K562 (cell line): ENCODE data around the gene HELLS. TPM values are rescaled to one million over a fixed set of nuclear protein-coding genes. Genes with fewer than 3 reads are reported as not detected.

Experiments
- ZNF41 ChIP-seq: fragments of 250-450 bp; sonication (Bioruptor Pico); conservative IDR thresholded peaks from 2 replicates; pipeline ENCODE4 v1.4.0; 2020; ENCODE audit warnings: mild to moderate bottlenecking
- polyA plus RNA-seq, 8 experiments: library from polyadenylated mRNA; depleted of rRNA in 4 of 8; stranded (reverse) in 5 of 8; unstranded in 3 of 8; fragments of >200 nt; fragmentation: Nextera tagmentation in 2 of 8; fragmentation: Illumina TruSeq in 1 of 8; extraction: Ambion mirVana in 2 of 8; extraction: Trizol in 1 of 8; gene quantifications; 2 replicates each; pipeline versions ENCODE4 v1.2.1 to v1.2.3, GENCODE V29; 2011 to 2014; ENCODE audit warnings: inconsistent platforms in 1 of 8, missing spikeins in 1 of 8
- total RNA-seq, 7 experiments: library from RNA; depleted of rRNA in 6 of 7; stranded (reverse); fragments of >200 nt in 6 of 7; fragmentation: Illumina TruSeq in 2 of 7; extraction: Trizol in 2 of 7; gene quantifications; 2 replicates each; pipeline versions ENCODE4 v1.2.1 to v1.2.3, GENCODE V29; 2011 to 2021; ENCODE audit warnings: low replicate concordance in 1 of 7
- TF ChIP-seq, protein P1 (sequence below), 3 experiments: IDR thresholded peaks in 2 of 3; conservative IDR thresholded peaks in 1 of 3; 2 replicates each; pipeline ENCODE4 v1.5.1; 2011 to 2012; ENCODE audit warnings: low read length in 3 of 3, mild to moderate bottlenecking in 3 of 3, control low read depth in 2 of 3, improper control_type of control experiment in 1 of 3, inconsistent platforms in 1 of 3, low read depth in 1 of 3, mixed read lengths in 1 of 3, moderate library complexity in 1 of 3; ENCODE audit not compliant: insufficient read depth in 2 of 3
- TF ChIP-seq, protein P2 (sequence below): fragments of 200-600 bp; sonication (generic); IDR thresholded peaks from one replicate; pipeline ENCODE4 v1.6.1; 2012; ENCODE audit warnings: mild to moderate bottlenecking, low read depth, low read length, inconsistent platforms
- TF ChIP-seq, protein P3 (sequence below): fragments of 250-450 bp; sonication (Bioruptor Pico); IDR thresholded peaks from 2 replicates; pipeline ENCODE4 v1.8.0; 2021; ENCODE audit warnings: borderline replicate concordance, mild to moderate bottlenecking, moderate library complexity; ENCODE audit not compliant: poor library complexity, severe bottlenecking

Gene HELLS
- total and polyA plus RNA-seq, 9 of the 15 experiments (the other 6 are each of a cell fraction or from before 2014, with no cell fraction given), result 8.8 to 52.1 (median 24.7) TPM

DNA sequence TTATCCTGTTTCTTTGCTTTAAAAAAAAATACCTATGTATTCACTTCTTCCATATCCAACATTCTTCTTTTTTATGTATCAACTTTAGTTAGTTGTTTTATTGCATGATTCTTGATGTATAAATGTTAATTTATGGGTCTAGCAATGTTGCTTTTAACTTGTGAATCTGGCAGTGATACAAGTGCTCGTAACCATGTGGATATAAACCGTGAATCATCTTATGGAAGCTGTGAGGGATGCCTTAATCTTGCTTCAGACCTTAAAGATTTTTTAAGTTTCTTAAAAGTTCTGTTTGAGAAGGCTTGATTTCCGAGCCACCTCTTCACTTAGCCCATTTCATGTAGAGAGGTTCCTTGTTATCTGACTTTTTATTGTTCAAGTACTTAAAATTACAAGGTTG lies 25.9 kb downstream of the HELLS start (continued):
- TF ChIP-seq, protein P1, sequence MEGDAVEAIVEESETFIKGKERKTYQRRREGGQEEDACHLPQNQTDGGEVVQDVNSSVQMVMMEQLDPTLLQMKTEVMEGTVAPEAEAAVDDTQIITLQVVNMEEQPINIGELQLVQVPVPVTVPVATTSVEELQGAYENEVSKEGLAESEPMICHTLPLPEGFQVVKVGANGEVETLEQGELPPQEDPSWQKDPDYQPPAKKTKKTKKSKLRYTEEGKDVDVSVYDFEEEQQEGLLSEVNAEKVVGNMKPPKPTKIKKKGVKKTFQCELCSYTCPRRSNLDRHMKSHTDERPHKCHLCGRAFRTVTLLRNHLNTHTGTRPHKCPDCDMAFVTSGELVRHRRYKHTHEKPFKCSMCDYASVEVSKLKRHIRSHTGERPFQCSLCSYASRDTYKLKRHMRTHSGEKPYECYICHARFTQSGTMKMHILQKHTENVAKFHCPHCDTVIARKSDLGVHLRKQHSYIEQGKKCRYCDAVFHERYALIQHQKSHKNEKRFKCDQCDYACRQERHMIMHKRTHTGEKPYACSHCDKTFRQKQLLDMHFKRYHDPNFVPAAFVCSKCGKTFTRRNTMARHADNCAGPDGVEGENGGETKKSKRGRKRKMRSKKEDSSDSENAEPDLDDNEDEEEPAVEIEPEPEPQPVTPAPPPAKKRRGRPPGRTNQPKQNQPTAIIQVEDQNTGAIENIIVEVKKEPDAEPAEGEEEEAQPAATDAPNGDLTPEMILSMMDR (IDR thresholded peaks at IDR 0.05 in 2 of 3, conservative IDR thresholded peaks at IDR 0.05 in 1 of 3; ENCODE audit: insufficient read depth in 2 of 3, low read depth in 1 of 3, low read length in 3 of 3), result no peak
- TF ChIP-seq, protein P2, sequence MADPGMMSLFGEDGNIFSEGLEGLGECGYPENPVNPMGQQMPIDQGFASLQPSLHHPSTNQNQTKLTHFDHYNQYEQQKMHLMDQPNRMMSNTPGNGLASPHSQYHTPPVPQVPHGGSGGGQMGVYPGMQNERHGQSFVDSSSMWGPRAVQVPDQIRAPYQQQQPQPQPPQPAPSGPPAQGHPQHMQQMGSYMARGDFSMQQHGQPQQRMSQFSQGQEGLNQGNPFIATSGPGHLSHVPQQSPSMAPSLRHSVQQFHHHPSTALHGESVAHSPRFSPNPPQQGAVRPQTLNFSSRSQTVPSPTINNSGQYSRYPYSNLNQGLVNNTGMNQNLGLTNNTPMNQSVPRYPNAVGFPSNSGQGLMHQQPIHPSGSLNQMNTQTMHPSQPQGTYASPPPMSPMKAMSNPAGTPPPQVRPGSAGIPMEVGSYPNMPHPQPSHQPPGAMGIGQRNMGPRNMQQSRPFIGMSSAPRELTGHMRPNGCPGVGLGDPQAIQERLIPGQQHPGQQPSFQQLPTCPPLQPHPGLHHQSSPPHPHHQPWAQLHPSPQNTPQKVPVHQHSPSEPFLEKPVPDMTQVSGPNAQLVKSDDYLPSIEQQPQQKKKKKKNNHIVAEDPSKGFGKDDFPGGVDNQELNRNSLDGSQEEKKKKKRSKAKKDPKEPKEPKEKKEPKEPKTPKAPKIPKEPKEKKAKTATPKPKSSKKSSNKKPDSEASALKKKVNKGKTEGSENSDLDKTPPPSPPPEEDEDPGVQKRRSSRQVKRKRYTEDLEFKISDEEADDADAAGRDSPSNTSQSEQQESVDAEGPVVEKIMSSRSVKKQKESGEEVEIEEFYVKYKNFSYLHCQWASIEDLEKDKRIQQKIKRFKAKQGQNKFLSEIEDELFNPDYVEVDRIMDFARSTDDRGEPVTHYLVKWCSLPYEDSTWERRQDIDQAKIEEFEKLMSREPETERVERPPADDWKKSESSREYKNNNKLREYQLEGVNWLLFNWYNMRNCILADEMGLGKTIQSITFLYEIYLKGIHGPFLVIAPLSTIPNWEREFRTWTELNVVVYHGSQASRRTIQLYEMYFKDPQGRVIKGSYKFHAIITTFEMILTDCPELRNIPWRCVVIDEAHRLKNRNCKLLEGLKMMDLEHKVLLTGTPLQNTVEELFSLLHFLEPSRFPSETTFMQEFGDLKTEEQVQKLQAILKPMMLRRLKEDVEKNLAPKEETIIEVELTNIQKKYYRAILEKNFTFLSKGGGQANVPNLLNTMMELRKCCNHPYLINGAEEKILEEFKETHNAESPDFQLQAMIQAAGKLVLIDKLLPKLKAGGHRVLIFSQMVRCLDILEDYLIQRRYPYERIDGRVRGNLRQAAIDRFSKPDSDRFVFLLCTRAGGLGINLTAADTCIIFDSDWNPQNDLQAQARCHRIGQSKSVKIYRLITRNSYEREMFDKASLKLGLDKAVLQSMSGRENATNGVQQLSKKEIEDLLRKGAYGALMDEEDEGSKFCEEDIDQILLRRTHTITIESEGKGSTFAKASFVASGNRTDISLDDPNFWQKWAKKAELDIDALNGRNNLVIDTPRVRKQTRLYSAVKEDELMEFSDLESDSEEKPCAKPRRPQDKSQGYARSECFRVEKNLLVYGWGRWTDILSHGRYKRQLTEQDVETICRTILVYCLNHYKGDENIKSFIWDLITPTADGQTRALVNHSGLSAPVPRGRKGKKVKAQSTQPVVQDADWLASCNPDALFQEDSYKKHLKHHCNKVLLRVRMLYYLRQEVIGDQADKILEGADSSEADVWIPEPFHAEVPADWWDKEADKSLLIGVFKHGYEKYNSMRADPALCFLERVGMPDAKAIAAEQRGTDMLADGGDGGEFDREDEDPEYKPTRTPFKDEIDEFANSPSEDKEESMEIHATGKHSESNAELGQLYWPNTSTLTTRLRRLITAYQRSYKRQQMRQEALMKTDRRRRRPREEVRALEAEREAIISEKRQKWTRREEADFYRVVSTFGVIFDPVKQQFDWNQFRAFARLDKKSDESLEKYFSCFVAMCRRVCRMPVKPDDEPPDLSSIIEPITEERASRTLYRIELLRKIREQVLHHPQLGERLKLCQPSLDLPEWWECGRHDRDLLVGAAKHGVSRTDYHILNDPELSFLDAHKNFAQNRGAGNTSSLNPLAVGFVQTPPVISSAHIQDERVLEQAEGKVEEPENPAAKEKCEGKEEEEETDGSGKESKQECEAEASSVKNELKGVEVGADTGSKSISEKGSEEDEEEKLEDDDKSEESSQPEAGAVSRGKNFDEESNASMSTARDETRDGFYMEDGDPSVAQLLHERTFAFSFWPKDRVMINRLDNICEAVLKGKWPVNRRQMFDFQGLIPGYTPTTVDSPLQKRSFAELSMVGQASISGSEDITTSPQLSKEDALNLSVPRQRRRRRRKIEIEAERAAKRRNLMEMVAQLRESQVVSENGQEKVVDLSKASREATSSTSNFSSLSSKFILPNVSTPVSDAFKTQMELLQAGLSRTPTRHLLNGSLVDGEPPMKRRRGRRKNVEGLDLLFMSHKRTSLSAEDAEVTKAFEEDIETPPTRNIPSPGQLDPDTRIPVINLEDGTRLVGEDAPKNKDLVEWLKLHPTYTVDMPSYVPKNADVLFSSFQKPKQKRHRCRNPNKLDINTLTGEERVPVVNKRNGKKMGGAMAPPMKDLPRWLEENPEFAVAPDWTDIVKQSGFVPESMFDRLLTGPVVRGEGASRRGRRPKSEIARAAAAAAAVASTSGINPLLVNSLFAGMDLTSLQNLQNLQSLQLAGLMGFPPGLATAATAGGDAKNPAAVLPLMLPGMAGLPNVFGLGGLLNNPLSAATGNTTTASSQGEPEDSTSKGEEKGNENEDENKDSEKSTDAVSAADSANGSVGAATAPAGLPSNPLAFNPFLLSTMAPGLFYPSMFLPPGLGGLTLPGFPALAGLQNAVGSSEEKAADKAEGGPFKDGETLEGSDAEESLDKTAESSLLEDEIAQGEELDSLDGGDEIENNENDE, result no peak
- TF ChIP-seq ZNF41, result no peak
- TF ChIP-seq, protein P3, sequence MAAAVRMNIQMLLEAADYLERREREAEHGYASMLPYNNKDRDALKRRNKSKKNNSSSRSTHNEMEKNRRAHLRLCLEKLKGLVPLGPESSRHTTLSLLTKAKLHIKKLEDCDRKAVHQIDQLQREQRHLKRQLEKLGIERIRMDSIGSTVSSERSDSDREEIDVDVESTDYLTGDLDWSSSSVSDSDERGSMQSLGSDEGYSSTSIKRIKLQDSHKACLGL (CRISPR knock-in tag), result no peak
